T1000 (cell line): ENCODE measurements around the gene TMEM72.

ENCODE experiments used
- DNase-seq: peaks from one replicate; lab custom pipeline; 2025; ENCODE audit warnings: mixed read lengths; lab: John Stamatoyannopoulos, UW

TMEM72 gene

DNA sequence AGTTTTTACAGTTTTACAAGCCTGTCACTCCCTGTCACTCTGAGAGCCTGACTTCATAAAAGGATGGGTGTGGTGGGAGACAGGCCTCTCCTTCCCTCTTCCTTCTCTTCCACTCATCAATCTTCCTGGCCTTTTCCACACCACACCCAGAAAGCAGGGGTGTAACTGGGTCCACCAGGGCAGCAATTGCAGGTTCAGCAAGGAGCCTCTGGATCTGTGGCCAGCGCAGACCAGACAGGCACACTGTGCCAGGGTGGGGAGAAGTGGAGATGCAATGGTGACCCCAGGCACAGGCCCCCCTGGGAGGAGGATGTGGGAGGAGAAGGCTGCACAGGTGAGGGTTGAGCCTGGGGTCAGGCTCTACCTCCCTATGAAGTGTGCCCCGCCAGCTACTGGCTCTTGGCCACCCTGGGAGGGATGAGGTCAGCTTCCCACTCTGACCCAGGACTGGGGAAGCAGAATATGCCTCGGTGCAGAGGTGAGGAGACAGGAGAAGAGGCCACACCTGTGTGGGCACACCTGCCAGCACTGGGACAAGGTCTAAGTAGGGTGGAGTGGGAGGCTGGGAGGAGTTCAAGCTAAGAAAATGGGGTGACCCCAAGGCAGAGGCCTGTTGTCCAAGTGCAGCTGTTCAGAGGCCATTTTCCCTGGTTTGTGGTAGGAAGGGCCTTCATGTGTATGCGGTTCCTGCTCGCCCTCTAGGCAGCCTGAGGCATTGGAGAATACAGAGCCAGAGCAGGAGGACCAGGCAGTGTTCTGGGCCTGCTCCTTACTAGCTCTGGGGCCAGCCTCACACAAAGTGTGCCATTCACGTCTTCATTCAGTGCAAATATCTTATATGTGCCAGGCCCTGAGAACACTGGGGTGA, 20.2 kb upstream of the TMEM72 start:
- DNase-seq, result no peak

DNA sequence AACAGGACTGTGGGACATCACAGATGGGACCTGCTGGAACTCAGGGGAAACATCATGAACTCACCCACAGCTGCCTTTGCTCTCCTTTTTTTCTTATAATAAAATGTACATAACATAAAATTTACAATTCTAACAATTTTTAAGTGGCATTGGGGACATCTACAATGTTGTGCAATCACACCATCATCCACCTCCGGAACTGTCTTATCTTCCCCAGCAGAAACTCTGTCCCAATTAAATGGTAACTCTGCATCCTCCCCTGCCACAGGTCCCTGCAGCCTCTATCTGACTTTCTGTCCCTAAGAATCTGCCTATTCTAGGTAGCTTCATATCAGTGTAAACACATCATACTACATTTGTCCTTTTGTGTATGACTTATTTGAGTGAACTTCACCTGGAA, 19.4 kb upstream of the TMEM72 start:
- DNase-seq, result no peak

DNA sequence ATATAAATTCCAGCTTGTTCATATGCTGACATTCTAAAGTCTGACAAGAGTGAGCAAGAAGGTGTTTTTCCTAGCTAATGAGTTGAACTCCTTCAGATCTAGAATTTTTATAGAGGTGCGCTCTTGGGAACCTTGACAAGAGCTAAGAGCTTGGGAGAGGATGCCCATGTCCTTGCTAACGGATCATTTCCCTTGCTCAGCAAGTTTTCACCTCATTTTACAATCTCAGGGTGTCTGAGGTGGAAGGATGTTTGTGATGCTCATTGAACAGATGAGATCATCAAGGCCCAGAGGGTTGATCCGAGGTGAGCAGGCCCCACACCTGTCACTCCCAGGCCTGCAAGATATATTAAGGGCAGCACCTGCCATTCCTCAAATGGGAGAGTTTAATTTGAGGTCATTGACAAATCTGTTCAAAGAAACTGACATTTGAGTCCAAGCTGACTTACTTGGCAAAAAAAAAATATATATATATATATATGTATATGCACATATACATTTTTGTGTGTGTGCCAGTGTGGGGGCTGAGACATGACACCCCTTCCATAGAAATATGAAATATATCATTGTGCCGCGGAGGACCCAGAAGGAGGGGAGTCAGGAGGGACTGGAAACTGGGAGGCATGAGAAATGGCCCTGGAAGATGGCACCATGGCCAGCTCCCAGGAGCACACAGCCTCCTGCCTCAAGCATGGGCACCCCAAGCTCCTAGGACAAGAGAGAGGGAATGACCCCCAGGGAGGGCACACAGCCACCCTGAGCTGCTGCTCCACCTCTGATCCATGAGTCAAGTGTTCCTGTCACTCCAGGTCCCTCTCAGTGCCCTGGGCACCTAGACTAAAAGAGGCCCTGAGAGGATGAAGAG, 17.3 kb upstream of the TMEM72 start:
- no peak for DNase-seq

DNA sequence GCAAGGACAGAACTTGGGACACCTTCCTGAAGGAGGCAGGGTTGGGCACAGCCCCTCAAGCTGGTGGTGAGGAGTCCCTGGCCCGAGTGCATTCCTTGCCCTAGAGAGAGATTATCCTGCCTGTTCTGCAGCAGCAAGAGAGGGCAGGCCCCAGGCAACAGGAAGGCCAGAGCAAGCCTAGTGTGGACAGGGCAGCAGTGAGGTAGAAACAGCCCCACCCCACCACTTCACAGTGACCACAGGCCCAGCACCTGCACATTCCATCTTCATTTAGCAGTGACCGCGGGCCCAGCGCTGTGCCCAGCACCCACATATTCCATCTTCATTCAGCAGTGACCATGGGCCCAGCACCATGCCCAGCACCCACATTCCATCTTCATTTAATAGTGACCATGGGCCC, 16.4 kb upstream of the TMEM72 start:
- no peak for DNase-seq

- DNase-seq, result no peak
Measured at GRCh38 chr10:44895280-44895679, 15.9 kb upstream of the TMEM72 start.

GRCh38 chr10:44897049-44897448, 14.1 kb upstream of the TMEM72 start:
- DNase-seq, result no peak

DNA sequence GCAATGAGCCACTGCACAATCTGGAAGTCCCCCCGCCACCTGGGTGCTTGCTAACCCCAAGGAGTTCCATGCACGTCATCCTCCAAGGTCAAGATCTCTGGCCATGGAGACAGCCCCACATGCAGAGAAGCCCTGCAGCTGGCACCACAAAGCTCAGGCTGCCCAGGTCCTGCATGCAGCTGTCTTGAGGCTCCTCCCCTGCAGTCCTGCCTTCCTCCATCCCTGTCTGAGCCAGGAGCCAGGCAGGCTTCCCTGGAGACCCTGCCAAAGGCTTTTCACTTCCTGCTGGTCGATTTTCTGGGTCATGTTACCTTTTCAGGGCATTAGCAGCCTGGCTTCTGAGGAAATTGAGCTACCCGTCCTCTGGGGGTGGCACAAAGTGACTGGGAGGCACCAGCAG, 12.5 kb upstream of the TMEM72 start:
- DNase-seq, result no peak

DNA sequence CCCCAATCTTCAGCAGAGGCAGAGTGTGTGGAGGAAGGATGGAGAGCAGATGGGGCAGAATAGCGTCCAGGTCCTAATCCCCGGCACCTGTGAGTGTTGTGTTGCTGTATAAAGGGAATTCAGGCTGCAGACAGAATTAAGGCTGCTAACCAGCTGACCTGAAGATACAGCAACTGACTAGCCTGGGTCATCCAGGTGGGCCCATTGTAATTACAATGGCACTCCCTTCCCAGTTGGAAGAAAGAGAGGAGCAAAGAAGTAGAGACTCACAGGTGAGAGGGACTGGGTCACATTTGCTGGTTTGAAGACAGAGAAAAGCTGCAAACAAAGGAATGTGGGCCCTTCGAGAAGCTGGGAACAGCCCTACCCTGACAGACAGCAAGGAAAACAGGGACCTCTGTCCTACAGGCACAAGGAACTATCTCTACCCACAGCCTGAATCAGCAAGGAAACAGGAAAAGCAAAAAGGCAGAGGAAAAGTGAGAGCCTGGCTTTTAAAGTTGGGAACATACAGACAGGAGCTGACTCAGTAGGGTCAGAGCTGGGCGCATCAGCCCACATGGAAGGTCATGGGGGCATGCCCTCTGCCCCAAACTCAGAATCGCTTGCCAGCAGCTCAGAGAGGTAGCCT, 11.6 kb upstream of the TMEM72 start:
- DNase-seq, result no peak

DNA sequence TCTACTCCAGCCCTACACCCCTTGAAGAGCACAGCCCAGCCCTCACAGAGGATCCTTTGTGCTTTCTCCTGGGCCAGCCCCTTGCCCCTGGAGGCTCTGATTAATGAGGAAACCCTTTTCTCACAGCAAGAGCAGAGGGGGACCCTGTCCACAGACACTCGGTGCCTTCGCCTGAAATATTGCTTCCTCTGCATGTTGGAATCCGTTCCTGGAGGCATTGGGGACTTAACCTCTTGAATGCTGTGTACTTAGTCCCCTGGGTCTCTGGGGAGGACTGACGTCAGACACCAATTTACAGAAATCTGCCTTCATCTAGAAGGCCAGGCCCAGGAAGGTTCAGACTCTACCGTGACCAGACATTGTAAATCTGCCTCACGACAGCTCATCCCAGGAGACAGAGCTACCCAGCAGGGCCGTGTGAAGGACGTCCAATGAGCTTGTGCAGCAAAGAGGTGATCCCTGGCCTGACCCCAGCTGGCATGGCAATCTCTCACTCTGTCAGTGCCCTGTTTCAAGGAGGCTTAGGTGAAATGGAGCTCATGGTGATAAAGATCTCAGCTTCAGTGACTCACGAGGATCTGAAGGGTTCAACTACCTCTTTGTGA, 8.1 kb upstream of the TMEM72 start:
- DNase-seq, result no peak

DNA sequence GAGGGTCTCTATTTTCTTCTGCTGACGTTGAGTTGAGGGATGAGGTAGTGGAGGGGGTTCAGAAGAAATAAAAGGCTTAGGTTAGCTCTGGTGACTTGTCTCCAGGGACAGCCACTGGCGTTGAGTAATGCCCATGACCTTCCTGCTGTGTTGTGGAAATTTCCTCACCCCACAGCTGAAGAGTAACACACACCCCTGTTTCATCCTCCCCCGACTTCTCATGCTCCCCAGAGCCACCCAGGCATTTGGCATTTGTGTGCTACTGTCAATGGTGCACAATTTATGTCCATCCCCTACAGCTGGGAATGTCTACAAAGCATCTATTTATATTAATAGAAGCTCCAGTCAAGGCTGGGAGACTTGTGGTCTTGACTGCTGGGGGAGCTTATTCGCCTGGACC, 4.7 kb upstream of the TMEM72 start:
- no peak for DNase-seq

GRCh38 chr10:44907556-44907955, 3.6 kb upstream of the TMEM72 start:
- no peak for DNase-seq

DNA sequence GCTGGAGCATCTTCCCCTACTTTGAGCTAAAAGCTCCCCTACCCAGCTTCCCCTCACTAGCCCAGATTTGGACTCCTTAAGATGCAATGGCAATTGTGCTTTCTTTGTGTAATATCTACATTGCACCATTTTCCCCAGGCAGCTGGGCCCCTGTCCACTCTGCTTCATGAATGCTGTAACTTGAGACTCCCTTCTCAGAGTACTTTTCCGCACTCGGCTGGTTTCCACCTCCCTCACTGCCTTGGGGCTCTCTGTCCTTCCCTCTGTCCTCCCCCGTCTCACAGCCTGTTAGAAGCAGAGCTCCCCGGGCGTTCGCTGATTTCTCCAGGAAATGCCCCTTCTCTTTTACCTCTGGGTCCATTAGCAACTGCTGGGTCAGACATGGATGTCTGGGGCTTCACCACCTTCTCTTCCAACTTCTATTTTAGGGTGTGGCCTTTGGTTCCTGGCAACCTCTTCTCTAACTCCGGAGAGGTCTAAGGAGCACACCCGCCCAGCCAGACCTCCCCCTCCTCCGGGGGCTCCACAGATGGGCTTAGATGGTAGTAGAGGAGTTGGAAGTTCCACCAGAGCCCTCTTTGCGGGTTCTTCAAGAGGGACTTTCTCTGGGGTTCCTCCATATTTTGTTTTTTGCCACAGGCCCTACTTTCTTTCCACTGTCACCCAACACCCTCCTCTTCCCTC, 2.9 kb upstream of the TMEM72 start:
- DNase-seq, result no peak

GRCh38 chr10:44908936-44909630, 2.1 kb upstream of the TMEM72 start:
- no peak for DNase-seq

DNA sequence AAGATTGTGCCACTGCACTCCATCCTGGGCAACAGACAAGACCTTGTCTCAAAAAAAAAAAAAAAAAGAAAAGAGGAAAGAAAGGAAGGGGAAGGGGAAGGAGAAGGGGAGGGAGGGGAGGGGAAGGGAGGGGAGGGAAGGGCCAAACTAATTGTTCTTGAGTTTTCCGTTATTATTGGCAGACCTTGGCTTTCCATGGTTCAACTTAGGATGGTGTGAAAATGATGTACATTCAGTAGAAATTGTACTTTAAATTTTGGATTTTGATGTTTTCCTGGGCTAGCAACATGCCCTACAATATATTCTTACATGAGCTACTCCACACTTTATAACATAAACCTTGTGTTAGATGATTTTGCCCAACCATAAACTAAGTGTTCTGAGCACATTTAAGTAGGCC, 1.2 kb upstream of the TMEM72 start:
- no peak for DNase-seq

- DNase-seq, result no peak
Measured at GRCh38 chr10:44910602-44911001, 535 bp upstream of the TMEM72 start.

- no peak for DNase-seq
Measured at GRCh38 chr10:44911951-44912350, 814 bp downstream of the TMEM72 start.

GRCh38 chr10:44913350-44914081, 2.4 kb downstream of the TMEM72 start:
- no peak for DNase-seq

DNA sequence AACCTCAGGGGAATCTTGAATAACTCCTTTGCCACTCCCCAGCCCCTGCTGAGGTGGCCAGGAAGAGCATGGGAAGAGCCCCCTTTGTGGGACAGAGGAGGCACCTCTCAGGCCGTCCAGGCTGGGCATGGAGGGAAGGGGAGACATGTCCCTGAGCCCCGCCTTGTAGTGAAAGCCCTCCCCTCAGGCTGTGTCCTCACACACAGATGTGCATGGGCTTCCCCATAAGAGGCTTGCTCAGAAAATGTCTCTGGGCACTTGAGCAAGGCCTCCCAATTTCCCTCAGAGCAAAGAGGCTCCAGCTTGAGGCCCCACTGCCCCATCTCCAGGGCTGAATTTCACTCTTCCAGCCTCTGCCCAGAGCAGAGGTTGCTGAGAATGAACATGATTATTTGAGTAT, 3.8 kb downstream of the TMEM72 start:
- DNase-seq, result no peak

GRCh38 chr10:44916429-44916828, 5.3 kb downstream of the TMEM72 start:
- no peak for DNase-seq

GRCh38 chr10:44917848-44918247, 6.7 kb downstream of the TMEM72 start:
- no peak for DNase-seq
